ENCODE data around the gene DPEP2.

DNA sequence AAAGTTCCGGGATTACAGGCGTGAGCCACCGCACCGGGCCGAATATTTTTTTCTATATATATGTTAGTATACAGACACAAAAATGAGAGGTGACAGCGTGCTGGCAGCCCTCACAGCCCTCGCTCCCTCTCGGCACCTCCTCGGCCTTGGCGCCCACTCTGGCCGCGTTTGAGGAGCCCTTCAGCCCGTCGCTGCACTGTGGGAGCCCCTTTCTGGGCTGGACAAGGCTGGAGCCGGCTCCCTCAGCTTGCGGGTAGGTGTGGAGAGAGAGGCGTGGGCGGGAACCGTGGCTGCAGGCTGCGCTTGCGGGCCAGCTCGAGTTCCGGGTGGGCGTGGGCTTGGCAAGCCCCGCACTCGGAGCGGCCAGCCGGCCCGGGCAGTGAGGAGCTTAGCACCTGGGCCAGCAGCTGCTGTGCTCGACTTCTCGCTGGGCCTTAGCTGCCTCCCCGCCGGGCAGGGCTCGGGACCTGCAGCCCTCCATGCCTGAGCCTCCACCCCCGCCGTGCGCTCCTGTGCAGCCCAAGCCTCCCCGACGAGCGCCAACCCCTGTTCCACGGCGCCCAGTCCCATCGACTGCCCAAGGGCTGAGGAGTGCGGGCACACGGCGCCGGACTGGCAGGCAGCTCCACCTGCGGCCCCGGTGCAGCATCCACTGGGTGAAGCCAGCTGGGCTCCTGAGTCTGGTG lies 17.1 kb downstream of the DPEP2 start:
- TF ChIP-seq, protein P1, sequence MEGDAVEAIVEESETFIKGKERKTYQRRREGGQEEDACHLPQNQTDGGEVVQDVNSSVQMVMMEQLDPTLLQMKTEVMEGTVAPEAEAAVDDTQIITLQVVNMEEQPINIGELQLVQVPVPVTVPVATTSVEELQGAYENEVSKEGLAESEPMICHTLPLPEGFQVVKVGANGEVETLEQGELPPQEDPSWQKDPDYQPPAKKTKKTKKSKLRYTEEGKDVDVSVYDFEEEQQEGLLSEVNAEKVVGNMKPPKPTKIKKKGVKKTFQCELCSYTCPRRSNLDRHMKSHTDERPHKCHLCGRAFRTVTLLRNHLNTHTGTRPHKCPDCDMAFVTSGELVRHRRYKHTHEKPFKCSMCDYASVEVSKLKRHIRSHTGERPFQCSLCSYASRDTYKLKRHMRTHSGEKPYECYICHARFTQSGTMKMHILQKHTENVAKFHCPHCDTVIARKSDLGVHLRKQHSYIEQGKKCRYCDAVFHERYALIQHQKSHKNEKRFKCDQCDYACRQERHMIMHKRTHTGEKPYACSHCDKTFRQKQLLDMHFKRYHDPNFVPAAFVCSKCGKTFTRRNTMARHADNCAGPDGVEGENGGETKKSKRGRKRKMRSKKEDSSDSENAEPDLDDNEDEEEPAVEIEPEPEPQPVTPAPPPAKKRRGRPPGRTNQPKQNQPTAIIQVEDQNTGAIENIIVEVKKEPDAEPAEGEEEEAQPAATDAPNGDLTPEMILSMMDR (conservative IDR thresholded peaks at IDR 0.05 in 1 of 2, IDR thresholded peaks at IDR 0.05 in 1 of 2; ENCODE audit: extremely low read depth in 1 of 2, insufficient read depth in 1 of 2, low read depth in 1 of 2, low read length in 2 of 2), result no peak
- no peak for TF ChIP-seq EZH2 (IDR thresholded peaks at IDR 0.05; ENCODE audit: borderline replicate concordance, low read length)

Data from mammary epithelial cell (primary cell).